ENCODE results near the gene LAD1.

- TF ChIP-seq FOXM1 (IDR thresholded peaks at IDR 0.05; ENCODE audit: borderline replicate concordance): no peak
- no peak for TF ChIP-seq SUZ12 (IDR thresholded peaks at IDR 0.05)
- TF ChIP-seq SP1 (IDR thresholded peaks at IDR 0.05): no peak
Observed at GRCh38 chr1:201376107-201376463, 23.0 kb downstream of the LAD1 start.

All from HEK293T (cell line).